CD14-positive monocyte (primary cell): ENCODE measurements around the gene DLGAP1. TPM values are rescaled to one million over a fixed set of nuclear protein-coding genes. Genes with fewer than 3 reads are reported as not detected.

Experiments
- DNase-seq, 3 donors: peaks; one replicate each; pipeline ENCODE4 v3.0.0-alpha.2; 2011 to 2022
- H2AFZ ChIP-seq: 2 replicates; pipeline ENCODE4 v1.6.0; 2012; ENCODE audit warnings: mild to moderate bottlenecking, low read depth, low read length, inconsistent platforms; ENCODE audit not compliant: insufficient read depth, poor library complexity, severe bottlenecking
- H3K27ac ChIP-seq, 2 donors: 1 replicate in 1 of 2; 2 replicates in 1 of 2; pipeline ENCODE4 v1.5.1; 2012 to 2013; ENCODE audit warnings: low read length in 2 of 2, control low read depth in 1 of 2, inconsistent platforms in 1 of 2, low read depth in 1 of 2, mild to moderate bottlenecking in 1 of 2
- H3K27me3 ChIP-seq, 2 donors: one replicate each; pipeline versions ENCODE4 v1.6.0 to v1.6.1; 2011 to 2013; ENCODE audit warnings: low read length in 2 of 2; ENCODE audit not compliant: control insufficient read depth in 2 of 2, insufficient read depth in 2 of 2
- H3K36me3 ChIP-seq, 2 donors: replicated peaks in 1 of 2; 1 replicate in 1 of 2; 2 replicates in 1 of 2; pipeline versions ENCODE4 v1.5.1 to v1.6.1; 2012 to 2013; ENCODE audit warnings: low read length in 2 of 2, control low read depth in 1 of 2, inconsistent platforms in 1 of 2, mild to moderate bottlenecking in 1 of 2; ENCODE audit not compliant: insufficient read depth in 2 of 2, control insufficient read depth in 1 of 2
- H3K4me1 ChIP-seq, 2 donors: 1 replicate in 1 of 2; 2 replicates in 1 of 2; pipeline versions ENCODE4 v1.5.1 to v1.6.1; 2012 to 2013; ENCODE audit warnings: low read length in 2 of 2, control low read depth in 1 of 2, inconsistent platforms in 1 of 2, mild to moderate bottlenecking in 1 of 2, moderate library complexity in 1 of 2; ENCODE audit not compliant: insufficient read depth in 2 of 2, control insufficient read depth in 1 of 2
- H3K4me2 ChIP-seq: replicated peaks from 2 replicates; pipeline ENCODE3; 2012; ENCODE audit warnings: low read length, moderate library complexity, mild to moderate bottlenecking; ENCODE audit not compliant: poor library complexity, severe bottlenecking; ENCODE audit errors: extremely low read depth
- H3K4me3 ChIP-seq, 3 experiments: fragments of 200-600 bp in 1 of 3; sonication (generic) in 1 of 3; replicated peaks in 1 of 3; 1 replicate in 2 of 3; 2 replicates in 1 of 3; pipeline ENCODE4 v1.5.1; 2011 to 2013; ENCODE audit warnings: low read length in 3 of 3, mild to moderate bottlenecking in 3 of 3, control low read depth in 2 of 3, low read depth in 2 of 3, inconsistent platforms in 1 of 3, moderate library complexity in 1 of 3
- H3K79me2 ChIP-seq: 2 replicates; pipeline ENCODE4 v1.6.0; 2012; ENCODE audit warnings: mild to moderate bottlenecking, control low read depth, inconsistent platforms, low read length, moderate library complexity; ENCODE audit not compliant: insufficient read depth
- H3K9ac ChIP-seq: 2 replicates; pipeline ENCODE4 v1.6.0; 2017; ENCODE audit warnings: low read length, mild to moderate bottlenecking; ENCODE audit not compliant: insufficient read depth, poor library complexity, severe bottlenecking
- H3K9me3 ChIP-seq, 2 donors: replicated peaks in 1 of 2; 1 replicate in 1 of 2; 2 replicates in 1 of 2; pipeline versions ENCODE4 v1.5.1 to v1.6.1; 2012 to 2013; ENCODE audit warnings: low read length in 2 of 2, control low read depth in 1 of 2; ENCODE audit not compliant: control insufficient read depth in 1 of 2, insufficient read depth in 1 of 2
- H4K20me1 ChIP-seq: 2 replicates; pipeline ENCODE4 v1.6.0; 2012; ENCODE audit warnings: mild to moderate bottlenecking, low read length, control low read depth, moderate library complexity; ENCODE audit not compliant: insufficient read depth
- H3K27ac Mint-ChIP-seq, 7 donors: one replicate each; pipeline ENCODE4 v1.8.0; 2020; ENCODE audit warnings: mild to moderate bottlenecking in 7 of 7, mixed read lengths in 7 of 7, moderate library complexity in 6 of 7, inconsistent platforms in 2 of 7
- H3K27me3 Mint-ChIP-seq, 3 donors: one replicate each; pipeline ENCODE4 v1.8.0; 2021 to 2022; ENCODE audit warnings: low read depth in 3 of 3, mild to moderate bottlenecking in 3 of 3, mixed read lengths in 3 of 3, moderate library complexity in 3 of 3, inconsistent platforms in 1 of 3
- H3K36me3 Mint-ChIP-seq, 2 donors: one replicate each; pipeline ENCODE4 v1.8.0; 2020; ENCODE audit warnings: mixed read lengths in 2 of 2, inconsistent platforms in 1 of 2, mild to moderate bottlenecking in 1 of 2
- H3K4me1 Mint-ChIP-seq: one replicate; pipeline ENCODE4 v1.8.0; 2020; ENCODE audit warnings: mild to moderate bottlenecking, mixed read lengths
- H3K4me3 Mint-ChIP-seq, 2 donors: one replicate each; pipeline ENCODE4 v1.8.0; 2020; ENCODE audit warnings: mild to moderate bottlenecking in 2 of 2, mixed read lengths in 2 of 2, moderate library complexity in 1 of 2
- H3K9me3 Mint-ChIP-seq, 7 donors: one replicate each; pipeline ENCODE4 v1.8.0; 2020 to 2022; ENCODE audit warnings: mixed read lengths in 7 of 7, mild to moderate bottlenecking in 6 of 7, moderate library complexity in 6 of 7, inconsistent platforms in 2 of 7
- CTCF ChIP-seq: fragments of 200-600 bp; IDR thresholded peaks from one replicate; pipeline ENCODE4 v1.8.0; 2022; ENCODE audit warnings: antibody characterized with exemption, mild to moderate bottlenecking
- WGBS: methylation state at CpG from one replicate; pipeline ENCODE4 v1.1.5; 2013; ENCODE audit warnings: missing lambda C conversion rate; ENCODE audit not compliant: insufficient coverage; 5-methylcytosine and 5-hydroxymethylcytosine counted together
- intact Hi-C, 2 donors: fragments of 100-400 bp; cut with micrococcal nuclease; formaldehyde crosslinking; loops; one replicate each; pipeline versions ENCODE4 v1.15.0 to v1.15.1; 2023
- polyA plus RNA-seq, 3 donors: library from polyadenylated mRNA; depleted of rRNA in 1 of 3; unstranded in 2 of 3; stranded (reverse) in 1 of 3; fragments of 300-500 nt in 2 of 3; fragments of >200 nt in 1 of 3; fragmentation: Illumina TruSeq in 2 of 3; gene quantifications; 1 replicate in 2 of 3; 2 replicates in 1 of 3; pipeline ENCODE4 v1.2.3, GENCODE V29; 2012 to 2021

DLGAP1 gene
- polyA plus RNA-seq, 3 donors = 0.09 to 0.42 TPM; not detected in 1

GRCh38 chr18:3461704-3462103, 993.4 kb downstream of the DLGAP1 start:
- intact Hi-C loops = no loop called here

GRCh38 chr18:3460823-3461398, 994.2 kb downstream of the DLGAP1 start:
- Histone ChIP-seq H3K27me3 (no peaks in the 10 kb centered on the region), H3K27ac (no peak overlapping the region), H2AFZ (no peak overlapping the region), H3K36me3 (peaks cover 33 to 43% of the 10 kb centered on the region in 2 donors), H4K20me1 (peaks cover 18% of the 10 kb centered on the region), H3K4me3 (no peak overlapping the region), H3K9me3 (no peaks in the 10 kb centered on the region), H3K79me2 (peaks cover 4% of the 10 kb centered on the region), H3K4me2 (no peak overlapping the region), H3K9ac (no peak overlapping the region), H3K4me1 (peaks cover under 1 to 7% of the 10 kb centered on the region in 2 donors)
- Mint-ChIP-seq H3K27me3 (peaks cover 0 to 1% (median under 1%) of the 10 kb centered on the region in 3 donors), H3K4me3 (no peak overlapping the region), H3K36me3 (peaks cover 44 to 53% of the 10 kb centered on the region in 2 donors), H3K27ac (no peak overlapping the region), H3K4me1 (peaks cover 10% of the 10 kb centered on the region), H3K9me3 (peaks cover 0 to 6% (median 6%) of the 10 kb centered on the region in 7 donors)
- TF ChIP-seq CTCF = no peak
- no peak for DNase-seq
- WGBS = no CpG with 5 or more reads among the region's 4 CpGs
- intact Hi-C loops = no loop called here

More at GRCh38 chr18:3461704-3462103, 993.4 kb downstream of the DLGAP1 start:
- Histone ChIP-seq H3K27me3 (no peaks in the 10 kb centered on the region), H3K27ac (no peak overlapping the region), H2AFZ (no peak overlapping the region), H3K79me2 (no peaks in the 10 kb centered on the region), H3K9me3 (no peaks in the 10 kb centered on the region), H3K4me3 (no peak overlapping the region), H3K36me3 (peaks cover 26 to 35% of the 10 kb centered on the region in 2 donors), H4K20me1 (peaks cover 12% of the 10 kb centered on the region), H3K9ac (no peak overlapping the region), H3K4me2 (no peak overlapping the region), H3K4me1 (peaks cover 7 to 14% of the 10 kb centered on the region in 2 donors)
- peaks cover 18% of the 10 kb centered on the region for H3K4me1 Mint-ChIP-seq
- no peak for TF ChIP-seq CTCF
- no peak overlapping the region for H3K27ac Mint-ChIP-seq
- peaks cover 0 to 6% (median 6%) of the 10 kb centered on the region in 7 donors for H3K9me3 Mint-ChIP-seq
- no peak overlapping the region for H3K4me3 Mint-ChIP-seq
- 100% methylated on average over 4 of the region's 5 CpGs for WGBS
- no peak for DNase-seq
- H3K36me3 Mint-ChIP-seq = peaks cover 36 to 48% of the 10 kb centered on the region in 2 donors
- H3K27me3 Mint-ChIP-seq = peaks cover 0 to 2% (median 1%) of the 10 kb centered on the region in 3 donors
